Left ventricle myocardium inferior (tissue), 1 donor: Measurements from ENCODE around the gene UTP3. TPM values are rescaled to one million over a fixed set of nuclear protein-coding genes. Genes with fewer than 3 reads are reported as not detected.
"Not testable (repeated sequence)": the region's sequence is repeated elsewhere in the genome, so short reads cannot be mapped to it uniquely, and the experiment has no call there.

ENCODE experiments used
- DNase-seq: peaks from one replicate; pipeline ENCODE4 v3.0.0-alpha.2; 2020
- H3K27ac ChIP-seq: fragments of 200-600 bp; replicated peaks from 2 replicates; pipeline ENCODE4 v1.8.0; 2021
- H3K27me3 ChIP-seq: fragments of 200-600 bp; 2 replicates; pipeline ENCODE4 v1.8.0; 2021; ENCODE audit warnings: low read depth
- H3K36me3 ChIP-seq: fragments of 200-600 bp; 2 replicates; pipeline ENCODE4 v1.8.0; 2021
- H3K4me1 ChIP-seq: fragments of 200-600 bp; 2 replicates; pipeline ENCODE4 v1.8.0; 2021
- H3K4me3 ChIP-seq: fragments of 200-600 bp; 2 replicates; pipeline ENCODE4 v1.8.0; 2021; ENCODE audit warnings: mild to moderate bottlenecking, moderate library complexity
- H3K9me3 ChIP-seq: fragments of 200-600 bp; replicated peaks from 2 replicates; pipeline ENCODE4 v1.8.0; 2021
- intact Hi-C: fragments of 100-400 bp; cut with micrococcal nuclease; formaldehyde crosslinking; loops from one replicate; pipeline ENCODE4 v1.11.0; 2022
- long read RNA-seq: library from polyadenylated mRNA; unstranded; transcript quantifications from one replicate; pipeline ENCODE4 v2.0.0, GENCODE V29; 2021
- total RNA-seq: library from RNA; stranded (reverse); fragmentation: NEBNext Ultra II Directional; extraction: Animal tissue kit (Norgen Biotek cat#: 25700); gene quantifications from one replicate; pipeline ENCODE4 v1.2.1, GENCODE V29; 2021
- TF ChIP-seq, protein P1 (sequence below): fragments of 200-600 bp; IDR thresholded peaks from 2 replicates; pipeline ENCODE4 v1.8.0; 2021; ENCODE audit warnings: antibody characterized with exemption, mild to moderate bottlenecking, borderline replicate concordance
- donor health status: DM: no; HTN: yes; CAD: no; lungs with severe emphysema.

UTP3 gene
- total RNA-seq, result 15.8 TPM
- long read RNA-seq, transcript UTP3-201 (1 exons, 2,073 nt), result major isoform, 6 of 6 reads
- long read RNA-seq, partial matches to known transcripts, result 0 of 6 reads
- long read RNA-seq, other reads (novel, unspliced or antisense), result 0 of 6 reads

GRCh38 chr4:70687821-70688794 lies at the start of gene UTP3:
TSS of gene UTP3 (plus strand) at chr4:70688532. CDS start at chr4:70688678, 146 bp downstream.
- intact Hi-C loops, result no loop called here
- Histone ChIP-seq H3K27ac (peak within 1 kb of the TSS; percentile 93), H3K9me3 (no peaks in the 10 kb centered on the region), H3K4me1 (peaks cover 49% of the 10 kb centered on the region), H3K4me3 (peak within 1 kb of the TSS; percentile 91), H3K27me3 (no peaks in the 10 kb centered on the region), H3K36me3 (peaks cover 20% of the 10 kb centered on the region)
- TF ChIP-seq, protein P1, sequence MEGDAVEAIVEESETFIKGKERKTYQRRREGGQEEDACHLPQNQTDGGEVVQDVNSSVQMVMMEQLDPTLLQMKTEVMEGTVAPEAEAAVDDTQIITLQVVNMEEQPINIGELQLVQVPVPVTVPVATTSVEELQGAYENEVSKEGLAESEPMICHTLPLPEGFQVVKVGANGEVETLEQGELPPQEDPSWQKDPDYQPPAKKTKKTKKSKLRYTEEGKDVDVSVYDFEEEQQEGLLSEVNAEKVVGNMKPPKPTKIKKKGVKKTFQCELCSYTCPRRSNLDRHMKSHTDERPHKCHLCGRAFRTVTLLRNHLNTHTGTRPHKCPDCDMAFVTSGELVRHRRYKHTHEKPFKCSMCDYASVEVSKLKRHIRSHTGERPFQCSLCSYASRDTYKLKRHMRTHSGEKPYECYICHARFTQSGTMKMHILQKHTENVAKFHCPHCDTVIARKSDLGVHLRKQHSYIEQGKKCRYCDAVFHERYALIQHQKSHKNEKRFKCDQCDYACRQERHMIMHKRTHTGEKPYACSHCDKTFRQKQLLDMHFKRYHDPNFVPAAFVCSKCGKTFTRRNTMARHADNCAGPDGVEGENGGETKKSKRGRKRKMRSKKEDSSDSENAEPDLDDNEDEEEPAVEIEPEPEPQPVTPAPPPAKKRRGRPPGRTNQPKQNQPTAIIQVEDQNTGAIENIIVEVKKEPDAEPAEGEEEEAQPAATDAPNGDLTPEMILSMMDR, result peak; percentile 99
- peak; percentile 94 for DNase-seq

- Histone ChIP-seq H3K36me3 (no peaks in the 10 kb centered on the region), H3K27me3 (no peaks in the 10 kb centered on the region), H3K9me3 (no peaks in the 10 kb centered on the region), H3K27ac (no peak overlapping the region), H3K4me1 (peaks cover 14% of the 10 kb centered on the region), H3K4me3 (no peak overlapping the region)
- TF ChIP-seq, protein P1, result no peak
- intact Hi-C loops, result no loop called here
- DNase-seq, result no peak
Observed at GRCh38 chr4:70640192-70640591, 48.1 kb upstream of the UTP3 start.

- H3K4me1 ChIP-seq, H3K27ac ChIP-seq, H3K9me3 ChIP-seq, H3K36me3 ChIP-seq, H3K27me3 ChIP-seq, H3K4me3 ChIP-seq, DNase-seq: not testable (repeated sequence)
- intact Hi-C loops, result loop anchor here (10.0 kb wide), 1 partner anchor 354 kb away; no protein-coding TSS in a partner anchor
Observed at GRCh38 chr4:70650741-70651140, 37.6 kb upstream of the UTP3 start.

DNA sequence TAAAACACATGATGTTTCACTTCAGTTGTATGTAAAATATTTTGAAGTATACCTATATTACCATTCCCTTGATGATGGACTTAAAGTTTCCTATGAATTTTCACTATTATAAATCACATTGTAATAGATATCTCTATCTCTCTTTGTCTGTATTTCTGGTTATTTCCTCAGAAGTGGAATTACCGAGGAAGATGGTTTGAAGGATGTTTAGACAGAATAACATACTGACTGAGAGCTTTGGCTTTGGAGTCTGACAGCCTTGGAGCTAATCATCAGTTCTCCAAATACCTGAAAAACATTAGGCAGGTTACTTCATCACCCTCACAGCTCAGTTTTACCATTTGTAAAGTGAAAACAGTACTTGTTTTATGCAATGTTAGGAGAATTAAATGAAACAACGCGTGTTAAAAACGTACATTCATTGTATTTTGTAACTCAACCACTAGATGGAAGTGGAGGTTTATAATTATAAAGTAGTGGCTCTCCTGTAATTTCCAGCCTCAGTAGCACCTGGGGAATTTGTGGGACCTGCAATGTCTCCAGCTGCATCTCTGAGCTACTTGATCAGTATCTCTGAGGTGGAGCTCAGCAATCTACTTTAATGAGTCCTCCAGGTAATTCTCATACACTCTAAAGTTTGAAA lies 36.3 kb upstream of the UTP3 start:
- Histone ChIP-seq H3K27me3 (no peaks in the 10 kb centered on the region), H3K9me3 (no peaks in the 10 kb centered on the region), H3K4me1 (no peaks in the 10 kb centered on the region), H3K27ac (no peak overlapping the region), H3K36me3 (no peaks in the 10 kb centered on the region), H3K4me3 (no peak overlapping the region)
- DNase-seq, result no peak
- intact Hi-C loops, result loop anchor here (10.0 kb wide), 1 partner anchor 353 kb away; no protein-coding TSS in a partner anchor
- TF ChIP-seq, protein P1, result peak; percentile 65

GRCh38 chr4:70654605-70655011 lies 33.7 kb upstream of the UTP3 start:
- Histone ChIP-seq H3K27me3 (no peaks in the 10 kb centered on the region), H3K27ac (no peak overlapping the region), H3K9me3 (no peaks in the 10 kb centered on the region), H3K36me3 (no peaks in the 10 kb centered on the region), H3K4me3 (no peak overlapping the region), H3K4me1 (no peaks in the 10 kb centered on the region)
- no peak for DNase-seq
- TF ChIP-seq, protein P1, result no peak
- intact Hi-C loops, result loop anchor here (10.0 kb wide), 1 partner anchor 350 kb away; no protein-coding TSS in a partner anchor
